IPS DF 4.7 (cell line): Measurements from ENCODE around the gene DARS2.
"Not testable (repeated sequence)": the region's sequence is repeated elsewhere in the genome, so short reads cannot be mapped to it uniquely, and the experiment has no call there.

Experiments
- DNase-seq: peaks from one replicate; pipeline ENCODE4 v3.0.0-alpha.2; 2013; ENCODE audit warnings: low spot score; ENCODE audit errors: extremely low read depth

The DARS2 gene

DNA sequence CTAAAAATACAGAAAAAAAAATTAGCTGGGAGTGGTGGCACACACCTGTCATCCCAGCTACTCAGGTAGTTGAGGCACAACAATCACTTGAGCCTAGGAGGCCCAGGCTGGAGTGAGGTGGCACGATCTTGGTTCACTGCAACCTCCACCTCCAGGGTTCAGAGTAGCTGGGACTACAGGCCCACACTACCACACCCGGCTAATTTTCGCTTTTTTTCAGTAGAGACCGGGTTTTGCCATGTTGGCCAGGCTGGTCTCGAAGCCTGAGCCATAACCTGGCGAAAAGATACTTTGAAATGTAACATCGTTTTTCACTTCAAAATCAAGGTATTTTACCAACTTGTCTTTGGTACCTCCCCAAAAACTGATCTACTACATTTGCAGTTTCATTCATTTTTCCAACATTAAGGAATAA, 37.3 kb downstream of the DARS2 start:
- no peak for DNase-seq

- DNase-seq = not testable (repeated sequence)
These were observed 37.8 kb downstream of the DARS2 start for GRCh38 chr1:173862146-173862768.

GRCh38 chr1:173862769-173863223, 38.3 kb downstream of the DARS2 start:
- no peak for DNase-seq

- DNase-seq = no peak
These were observed 39.0 kb downstream of the DARS2 start for GRCh38 chr1:173863224-173864161.

DNA sequence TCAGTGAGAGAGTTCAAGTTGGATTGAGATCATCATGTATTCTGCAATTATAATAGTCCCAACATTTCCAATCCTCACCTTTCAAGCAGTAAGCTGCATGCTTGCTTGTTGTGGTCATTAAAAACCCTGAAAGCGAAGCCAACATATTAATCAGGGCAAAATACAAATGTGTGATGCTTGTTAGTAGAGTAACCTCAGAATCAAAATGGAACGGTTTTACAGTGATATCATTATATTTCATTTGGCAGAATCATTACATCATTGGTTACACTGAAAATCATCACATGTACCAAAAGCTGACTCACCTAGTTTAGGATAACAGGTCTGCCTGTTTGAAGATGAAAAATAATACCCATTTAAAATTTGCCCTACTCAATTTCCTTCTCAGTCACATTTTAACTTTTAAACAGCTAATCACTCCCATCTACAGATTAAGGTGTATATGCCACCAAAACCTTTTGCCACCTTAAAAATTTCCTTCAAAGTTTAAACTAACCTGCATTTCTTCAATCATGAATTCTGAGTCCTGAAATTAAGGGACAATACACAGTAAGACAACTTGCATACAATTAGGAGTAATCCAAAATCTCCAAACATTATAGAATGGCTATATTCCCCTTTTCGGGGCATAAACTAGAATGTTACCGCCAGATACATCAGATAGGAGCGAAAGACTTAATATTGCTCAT, 39.9 kb downstream of the DARS2 start:
- no peak for DNase-seq

DNA sequence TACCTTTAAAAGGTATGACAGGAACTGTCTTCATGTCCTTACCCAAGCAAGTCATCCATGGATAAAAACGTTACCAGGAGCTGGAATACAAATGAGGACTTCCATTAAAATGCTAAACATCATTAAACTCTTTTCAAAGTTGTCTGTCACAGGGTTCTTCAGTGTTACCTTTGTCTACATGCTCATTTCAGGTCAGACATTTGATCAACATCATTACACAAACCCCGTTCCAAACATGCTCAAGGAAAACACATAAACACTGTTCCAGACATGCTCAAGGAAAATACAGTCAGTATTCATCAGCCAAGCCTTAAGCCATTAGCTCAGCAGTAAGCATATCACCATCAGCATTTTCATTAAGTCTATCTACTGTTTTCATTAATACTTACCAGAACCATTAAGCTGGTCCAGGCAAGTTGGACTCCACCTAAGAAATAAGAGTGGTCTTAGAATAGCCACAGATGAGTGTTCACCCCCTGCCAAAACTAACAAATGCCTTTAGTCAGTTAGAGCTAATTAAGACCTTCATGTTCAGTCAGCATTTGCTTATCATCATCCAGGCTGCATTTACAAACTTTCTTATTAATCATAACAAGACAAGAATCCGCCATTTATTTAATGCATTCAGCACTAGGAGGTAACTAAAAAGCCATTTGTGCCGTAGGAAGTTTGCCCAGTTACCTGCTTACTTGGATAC, 41.1 kb downstream of the DARS2 start:
- DNase-seq = no peak

GRCh38 chr1:173866413-173867115, 42.1 kb downstream of the DARS2 start:
- no peak for DNase-seq

GRCh38 chr1:173867141-173867752, 42.8 kb downstream of the DARS2 start:
- no peak for DNase-seq

DNA sequence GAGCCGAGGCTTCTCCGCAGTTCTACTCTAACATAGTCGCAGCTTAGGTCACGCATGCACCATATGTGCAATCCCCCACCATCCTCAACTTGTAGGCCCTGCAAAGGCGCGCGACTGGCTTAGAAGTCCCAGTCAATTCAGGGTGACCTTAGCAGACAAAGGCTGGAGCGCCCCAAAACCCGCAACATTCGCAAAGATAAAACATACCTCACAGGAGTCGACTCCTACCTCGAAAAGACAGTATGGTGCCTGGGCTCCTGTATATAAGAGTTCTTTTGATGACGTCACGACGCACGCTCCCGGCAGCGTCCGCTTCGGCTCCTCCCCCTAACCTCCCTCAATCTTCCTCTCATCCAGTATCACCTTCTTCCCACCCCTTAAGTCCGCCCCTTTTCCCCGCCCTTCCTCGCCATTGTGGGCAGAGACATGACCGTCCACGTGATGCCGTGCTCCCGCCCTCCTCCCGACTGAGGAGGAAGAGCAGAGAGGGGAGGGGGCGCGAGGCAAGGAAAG, 43.3 kb downstream of the DARS2 start, which contains the start of gene GAS5:
GAS5 (minus strand) TSS at position 237 of the 513 bp plus-strand sequence.
- no peak for DNase-seq

GRCh38 chr1:173868266-173869020, 44.0 kb downstream of the DARS2 start, which contains the start of gene ZBTB37:
TSS of gene ZBTB37 (plus strand) at chr1:173868380. CDS start at chr1:173870226, 1,846 bp downstream.
- DNase-seq = no peak

GRCh38 chr1:173869021-173869359, 44.5 kb downstream of the DARS2 start:
- no peak for DNase-seq

DNA sequence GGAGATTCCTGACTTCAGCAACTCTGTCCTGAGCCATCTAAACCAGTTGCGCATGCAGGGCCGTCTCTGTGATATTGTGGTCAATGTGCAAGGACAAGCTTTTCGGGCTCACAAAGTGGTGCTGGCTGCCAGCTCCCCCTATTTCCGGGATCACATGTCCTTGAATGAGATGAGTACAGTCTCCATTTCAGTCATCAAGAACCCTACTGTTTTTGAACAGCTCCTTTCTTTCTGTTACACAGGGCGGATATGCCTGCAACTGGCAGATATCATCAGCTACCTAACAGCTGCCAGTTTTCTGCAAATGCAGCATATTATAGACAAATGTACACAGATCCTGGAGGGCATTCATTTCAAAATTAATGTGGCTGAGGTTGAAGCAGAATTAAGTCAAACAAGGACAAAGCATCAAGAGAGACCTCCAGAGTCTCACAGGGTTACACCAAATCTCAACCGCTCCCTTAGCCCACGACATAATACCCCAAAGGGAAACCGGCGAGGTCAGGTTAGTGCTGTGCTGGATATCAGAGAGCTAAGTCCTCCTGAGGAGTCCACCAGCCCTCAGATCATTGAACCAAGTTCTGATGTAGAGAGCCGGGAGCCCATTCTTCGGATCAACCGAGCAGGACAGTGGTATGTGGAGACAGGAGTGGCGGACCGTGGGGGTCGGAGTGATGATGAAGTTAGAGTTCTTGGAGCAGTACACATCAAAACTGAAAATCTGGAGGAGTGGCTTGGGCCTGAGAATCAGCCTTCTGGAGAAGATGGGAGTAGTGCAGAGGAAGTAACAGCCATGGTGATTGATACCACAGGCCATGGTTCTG, 46.0 kb downstream of the DARS2 start:
- DNase-seq = no peak

- DNase-seq = no peak
These were observed 46.6 kb downstream of the DARS2 start for GRCh38 chr1:173871091-173871490.

GRCh38 chr1:173871500-173871899, 47.0 kb downstream of the DARS2 start:
- no peak for DNase-seq

DNA sequence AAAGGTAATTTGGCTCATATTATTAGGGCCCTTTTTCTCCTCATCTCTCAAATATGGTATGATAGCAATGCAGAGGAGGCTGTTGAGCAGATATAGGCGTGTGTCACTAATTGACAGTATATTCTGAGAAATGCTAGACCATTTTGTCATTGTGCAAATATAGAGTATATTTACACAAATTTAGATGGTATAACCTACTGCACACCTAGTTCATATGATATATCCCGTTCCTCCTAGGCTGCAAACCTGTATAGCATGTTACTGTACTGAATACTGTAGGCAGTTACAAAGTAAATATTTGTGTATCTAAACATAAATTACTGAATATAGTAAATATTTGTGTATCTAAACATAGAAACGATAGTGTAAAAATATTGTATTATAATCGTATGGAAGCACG, 52.3 kb downstream of the DARS2 start:
- no peak for DNase-seq

GRCh38 chr1:173878251-173878650, 53.8 kb downstream of the DARS2 start:
- DNase-seq = no peak

GRCh38 chr1:173881117-173881516, 56.6 kb downstream of the DARS2 start:
- not testable (repeated sequence) for DNase-seq

GRCh38 chr1:173884701-173885100, 60.2 kb downstream of the DARS2 start:
- DNase-seq = no peak
